Spleen (tissue), 11 donors: ENCODE measurements around the gene FLII. TPM values are rescaled to one million over a fixed set of nuclear protein-coding genes. Genes with fewer than 3 reads are reported as not detected.

Source experiments
- DNase-seq: peaks from one replicate; pipeline ENCODE4 v3.0.0-alpha.2; 2020
- H3K27ac ChIP-seq, 8 donors: fragments of 200-600 bp; sonication (generic) in 7 of 8; 1 replicate in 4 of 8; 2 replicates in 4 of 8; pipeline versions ENCODE4 v1.5.0 to v1.8.0; 2016 to 2021; ENCODE audit warnings: inconsistent platforms in 4 of 8, mild to moderate bottlenecking in 4 of 8, moderate library complexity in 1 of 8
- H3K27me3 ChIP-seq, 7 donors: fragments of 200-600 bp; sonication (generic) in 6 of 7; replicated peaks in 1 of 7; 1 replicate in 4 of 7; 2 replicates in 3 of 7; pipeline versions ENCODE4 v1.5.0 to v1.8.0; 2016 to 2021; ENCODE audit warnings: inconsistent platforms in 3 of 7, mild to moderate bottlenecking in 1 of 7
- H3K36me3 ChIP-seq, 6 donors: fragments of 200-600 bp; sonication (generic) in 5 of 6; 1 replicate in 4 of 6; 2 replicates in 2 of 6; pipeline versions ENCODE4 v1.5.0 to v1.8.0; 2016 to 2021; ENCODE audit warnings: inconsistent platforms in 2 of 6
- H3K4me1 ChIP-seq, 6 donors: fragments of 200-600 bp; sonication (generic) in 5 of 6; 1 replicate in 3 of 6; 2 replicates in 3 of 6; pipeline versions ENCODE4 v1.5.0 to v1.8.0; 2016 to 2021; ENCODE audit warnings: inconsistent platforms in 3 of 6
- H3K4me3 ChIP-seq, 8 donors: fragments of 200-600 bp; sonication (generic) in 7 of 8; 1 replicate in 4 of 8; 2 replicates in 4 of 8; pipeline versions ENCODE4 v1.5.0 to v1.8.0; 2016 to 2021; ENCODE audit warnings: inconsistent platforms in 4 of 8, mild to moderate bottlenecking in 4 of 8, moderate library complexity in 2 of 8
- H3K9me3 ChIP-seq, 8 donors: fragments of 200-600 bp; sonication (generic) in 7 of 8; 1 replicate in 4 of 8; 2 replicates in 4 of 8; pipeline versions ENCODE4 v1.5.0 to v1.8.0; 2016 to 2021; ENCODE audit warnings: inconsistent platforms in 4 of 8
- CTCF ChIP-seq, 11 experiments: fragments of 200-600 bp in 7 of 11; fragments of 450-650 bp in 4 of 11; sonication (generic) in 4 of 11; IDR thresholded peaks in 8 of 11; conservative IDR thresholded peaks in 3 of 11; 1 replicate in 7 of 11; 2 replicates in 4 of 11; pipeline versions ENCODE4 v1.4.0 to v1.8.0; 2016 to 2021; ENCODE audit warnings: antibody characterized with exemption in 11 of 11, inconsistent platforms in 4 of 11, mild to moderate bottlenecking in 1 of 11
- POLR2A ChIP-seq, 3 donors: fragments of 450-650 bp; IDR thresholded peaks; one replicate each; pipeline ENCODE4 v1.5.1; 2017; ENCODE audit warnings: antibody characterized with exemption in 3 of 3, mild to moderate bottlenecking in 1 of 3
- POLR2AphosphoS5 ChIP-seq, 3 donors: sonication (generic); formaldehyde crosslinking; IDR thresholded peaks; one replicate each; pipeline ENCODE4 v1.5.1; 2017; ENCODE audit warnings: antibody characterized with exemption in 3 of 3
- WGBS, 5 donors: extraction: QIAGEN DNeasy Blood & Tissue Kit in 3 of 5; methylation state at CpG; one replicate each; pipeline versions ENCODE4 v1.1.5 to v1.1.7; 2013 to 2018; 5-methylcytosine and 5-hydroxymethylcytosine counted together
- intact Hi-C: fragments of 100-400 bp; cut with DNase I; formaldehyde crosslinking; loops from one replicate; pipeline ENCODE4 v1.15.0; 2023; ENCODE audit warnings: low total_unique reads
- polyA plus RNA-seq, 3 donors: library from polyadenylated mRNA; stranded (reverse); fragments of 200-250 nt; gene quantifications; one replicate each; pipeline ENCODE4 v1.2.1, GENCODE V29; 2013
- total RNA-seq, 7 donors: library from RNA; depleted of rRNA in 3 of 7; stranded (reverse); fragments of >200 nt in 3 of 7; fragmentation: NEBNext Ultra II Directional in 4 of 7; extraction: Animal tissue kit (Norgen Biotek cat#: 25700) in 4 of 7; gene quantifications; one replicate each; pipeline versions ENCODE4 v1.1.0 to v1.2.1, GENCODE V29; 2016 to 2021
- donor health status: healthy with polysubstance abuse.
- donor health status: DM: no; HTN: no; CAD: no; lungs with moderate emphysema.
- donor health status: DM: no; HTN: no; CAD: no.
- donor health status: Bipolar disorder and iron deficiency.
- donor health status: healthy.
- donor health status: DM: no; HTN: no; CAD: no.
- donor health status: DM: yes; HTN: yes; CAD: no.

The FLII gene
- total and polyA plus RNA-seq, 10 donors = 143 to 346 (median 280) TPM

- no peak for DNase-seq
- Histone ChIP-seq H3K36me3 (no peaks in the 10 kb centered on the region), H3K4me3 (peak overlapping the region; percentile 31 to 82 (median 55)), H3K4me1 (peaks cover 3 to 42% (median 20%) of the 10 kb centered on the region in 6 donors), H3K9me3 (no peaks in the 10 kb centered on the region), H3K27me3 (no peaks in the 10 kb centered on the region), H3K27ac (peak overlapping the region in 5 of 8 donors; percentile 9 to 86 (median 63))
- WGBS, 5 donors = 0 to 1% (median 0%) methylated on average over 16 to 57 of the region's 57 CpGs
- intact Hi-C loops = no loop called here
- peak in 2 of 3 donors; percentile 26 to 68 for TF ChIP-seq POLR2AphosphoS5 (IDR thresholded peaks at IDR 0.05)
- TF ChIP-seq POLR2A (IDR thresholded peaks at IDR 0.05) = no peak
Observed at GRCh38 chr17:18225642-18226283, 32.8 kb downstream of the FLII start.

- Histone ChIP-seq H3K36me3 (no peaks in the 10 kb centered on the region), H3K4me3 (peak within 1 kb of the TSS; percentile 31 to 82 (median 55)), H3K27me3 (no peaks in the 10 kb centered on the region), H3K9me3 (no peaks in the 10 kb centered on the region), H3K4me1 (peaks cover 3 to 42% (median 20%) of the 10 kb centered on the region in 6 donors), H3K27ac (peak within 1 kb of the TSS in 6 of 8 donors; percentile 9 to 86 (median 59))
- intact Hi-C loops = no loop called here
- WGBS, 5 donors = 1 to 4% (median 1%) methylated on average over 5 to 60 of the region's 60 CpGs
- DNase-seq = peak; percentile 99
- TF ChIP-seq CTCF (IDR thresholded peaks at IDR 0.05 in 8 of 11, conservative IDR thresholded peaks at IDR 0.05 in 3 of 11) (peak in 1 of 11 experiments; percentile 16), POLR2AphosphoS5 (IDR thresholded peaks at IDR 0.05) (peak; percentile 43 to 85 (median 58)), POLR2A (IDR thresholded peaks at IDR 0.05) (no peak)
Observed at GRCh38 chr17:18225121-18225641, 33.4 kb downstream of the FLII start, which contains the start of gene LLGL1. Gene LLGL1 (plus strand): TSS chr17:18225635. CDS start chr17:18225683, 48 bp downstream.

- H3K27ac ChIP-seq = peak overlapping the region in 5 of 8 donors; percentile 33 to 66 (median 55)
Observed at GRCh38 chr17:18224387-18225120, 34.0 kb downstream of the FLII start.

GRCh38 chr17:18224053-18224386 is 34.5 kb downstream of the FLII start:
- intact Hi-C loops = no loop called here
- 79 to 91% (median 86%) methylated on average over 4 of the region's 4 CpGs for WGBS, 5 donors
- no peaks in the 10 kb centered on the region for H3K27me3 ChIP-seq

More at GRCh38 chr17:18224387-18225120, 34.0 kb downstream of the FLII start:
- TF ChIP-seq POLR2AphosphoS5 (IDR thresholded peaks at IDR 0.05) = no peak
- Histone ChIP-seq H3K4me1 (peaks cover 3 to 42% (median 20%) of the 10 kb centered on the region in 6 donors), H3K9me3 (no peaks in the 10 kb centered on the region), H3K36me3 (no peaks in the 10 kb centered on the region), H3K27me3 (no peaks in the 10 kb centered on the region), H3K4me3 (peak overlapping the region in 6 of 8 donors; percentile 21 to 82 (median 56))
- WGBS, 5 donors = 55 to 66% (median 59%) methylated on average over 22 to 23 of the region's 23 CpGs
- no peak for DNase-seq
- intact Hi-C loops = no loop called here

More at GRCh38 chr17:18224053-18224386, 34.5 kb downstream of the FLII start:
- H3K36me3 ChIP-seq = no peaks in the 10 kb centered on the region
- peaks cover 3 to 38% (median 23%) of the 10 kb centered on the region in 6 donors for H3K4me1 ChIP-seq
- H3K9me3 ChIP-seq = no peaks in the 10 kb centered on the region
- TF ChIP-seq POLR2A (IDR thresholded peaks at IDR 0.05) (no peak), CTCF (IDR thresholded peaks at IDR 0.05 in 8 of 11, conservative IDR thresholded peaks at IDR 0.05 in 3 of 11) (no peak), POLR2AphosphoS5 (IDR thresholded peaks at IDR 0.05) (no peak)
- H3K27ac ChIP-seq = no peak overlapping the region
- H3K4me3 ChIP-seq = no peak overlapping the region
- DNase-seq = no peak
